ENCODE measurements around the gene C9orf72.

C9orf72 gene

GRCh38 chr9:27573634-27574590 is 631 bp upstream of the C9orf72 start:
- DNase-seq, result no peak

GRCh38 chr9:27572566-27572917 is 739 bp downstream of the C9orf72 start:
- no peak for DNase-seq

- DNase-seq, result no peak
Measured at GRCh38 chr9:27572061-27572460, 1.2 kb downstream of the C9orf72 start.

DNA sequence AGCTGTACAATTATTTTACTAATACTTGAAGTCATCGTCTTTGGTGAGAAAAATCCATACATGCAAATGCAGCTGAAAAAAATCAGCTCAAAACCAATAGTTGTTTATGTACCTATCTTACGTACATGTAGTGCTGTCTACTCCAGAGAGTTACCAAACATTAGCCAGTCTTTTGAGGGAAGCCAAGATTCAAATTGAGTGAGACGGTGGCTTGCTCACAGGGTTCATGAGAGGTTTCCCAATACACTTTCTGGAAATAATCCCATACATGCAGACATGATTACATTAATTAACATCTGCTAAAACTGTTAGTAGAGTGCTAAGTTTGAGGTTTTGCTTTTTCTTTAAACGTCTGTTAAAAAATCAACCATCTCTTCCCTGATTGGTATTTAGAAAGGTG is 2.3 kb downstream of the C9orf72 start:
- DNase-seq, result no peak

DNA sequence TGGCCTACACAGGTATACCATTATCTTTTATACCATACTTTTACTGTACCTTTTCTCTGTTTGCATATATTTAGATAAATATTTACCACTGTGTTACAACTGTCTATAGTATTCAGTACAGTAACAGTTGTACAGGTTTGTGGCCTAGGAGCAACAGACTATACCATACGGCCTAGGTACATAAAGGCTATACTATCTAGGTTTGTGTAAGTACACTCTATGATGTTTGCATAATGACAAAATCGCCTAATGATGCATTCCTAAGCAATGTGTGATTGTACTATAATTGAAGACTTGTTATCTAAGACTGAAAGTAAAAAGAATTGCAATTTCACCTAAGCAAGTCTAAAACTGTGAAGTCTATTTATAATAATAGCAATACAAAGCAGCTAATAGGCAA is 3.9 kb downstream of the C9orf72 start:
- DNase-seq, result no peak

- DNase-seq, result no peak
Measured at GRCh38 chr9:27566118-27566517, 7.2 kb downstream of the C9orf72 start.

DNA sequence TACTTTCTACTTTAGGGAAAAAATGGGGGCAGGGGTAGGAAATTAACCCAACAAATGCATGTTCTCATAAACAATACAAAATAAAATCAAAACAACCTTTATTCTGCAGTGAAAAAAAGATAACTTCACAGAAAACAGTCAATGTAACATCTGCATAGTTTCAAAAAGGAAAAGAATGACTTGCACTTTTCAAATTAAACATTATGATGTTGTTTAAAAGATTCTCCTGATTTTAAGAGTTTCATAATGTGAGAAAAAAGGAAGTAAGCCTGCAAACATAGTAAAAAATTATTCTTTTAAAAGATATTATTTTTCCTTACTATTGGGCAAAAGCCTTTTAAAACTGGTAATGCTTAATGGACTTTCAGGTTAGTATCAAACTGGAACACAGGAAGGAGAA is 7.6 kb downstream of the C9orf72 start:
- DNase-seq, result no peak

DNA sequence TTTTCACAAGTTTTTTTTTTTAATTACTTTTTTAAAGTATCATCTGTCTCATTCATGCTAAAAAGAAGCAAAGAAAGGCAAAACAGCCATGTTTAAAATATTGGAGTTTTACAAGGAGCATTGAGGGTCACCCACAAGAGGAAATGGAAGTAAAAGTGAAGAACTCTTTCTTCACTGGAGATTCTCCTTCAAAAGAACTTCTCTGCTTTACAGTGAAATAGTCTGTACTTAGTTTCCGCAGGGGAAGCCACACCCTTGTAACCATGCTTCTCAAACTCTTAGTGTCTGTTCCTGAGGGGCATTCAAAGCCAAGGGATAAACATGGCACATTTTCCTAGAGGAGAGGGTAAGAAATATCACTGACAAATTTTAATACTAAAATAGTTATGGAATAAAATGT is 8.6 kb downstream of the C9orf72 start:
- no peak for DNase-seq

DNA sequence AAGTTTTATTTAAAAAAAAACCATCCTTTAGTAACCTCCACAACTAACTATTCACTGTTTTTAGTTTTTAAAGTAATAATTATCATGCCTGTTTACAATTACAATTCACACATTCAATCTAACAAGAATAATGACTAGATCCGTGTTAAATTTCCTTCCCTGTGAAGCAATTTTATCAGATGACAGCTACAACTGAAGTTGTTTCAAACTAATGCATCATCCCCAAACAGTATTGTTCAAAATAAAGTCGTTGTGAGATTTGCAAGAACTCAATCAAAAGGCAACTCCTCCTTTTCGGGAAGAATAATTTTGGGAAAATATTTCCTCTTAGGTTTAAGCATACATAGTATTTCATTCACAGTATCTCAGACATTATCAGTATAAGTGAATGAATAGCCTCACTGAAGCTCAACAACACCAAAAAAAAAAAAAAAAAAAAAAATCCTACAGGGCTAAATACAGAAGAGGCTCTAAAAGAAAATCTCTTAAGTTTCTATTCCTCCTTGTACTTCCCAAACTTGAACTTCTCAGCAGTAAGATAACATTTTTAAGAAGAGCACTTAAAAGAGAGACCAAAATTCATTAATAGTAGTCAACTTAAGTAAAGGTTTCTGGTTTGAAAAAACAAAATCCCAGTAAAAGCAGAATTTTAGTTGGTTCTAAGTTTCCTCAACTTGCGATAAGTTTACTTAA is 9.4 kb downstream of the C9orf72 start:
- DNase-seq, result no peak

DNA sequence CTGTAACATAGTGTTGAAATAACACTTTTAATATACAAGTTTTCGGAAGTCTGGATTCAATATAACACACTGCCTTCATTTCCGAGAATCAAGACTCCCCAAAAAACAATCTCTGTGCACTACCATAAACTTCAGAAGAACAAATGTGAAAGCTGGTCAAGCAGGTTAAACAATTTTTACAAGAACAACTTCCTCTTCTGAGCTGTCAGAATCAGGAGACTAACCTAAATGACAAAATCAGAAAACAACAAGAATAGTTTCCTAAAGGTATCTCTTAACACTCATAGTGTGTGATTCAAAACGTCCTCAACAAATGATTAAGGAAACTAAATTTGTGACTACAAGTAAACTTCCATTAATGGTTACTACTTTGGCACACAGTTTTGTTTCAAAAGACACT is 11.6 kb downstream of the C9orf72 start:
- DNase-seq, result no peak

GRCh38 chr9:27560457-27560856 is 12.8 kb downstream of the C9orf72 start:
- DNase-seq, result no peak

GRCh38 chr9:27558307-27558706 is 15.0 kb downstream of the C9orf72 start:
- DNase-seq, result no peak

DNA sequence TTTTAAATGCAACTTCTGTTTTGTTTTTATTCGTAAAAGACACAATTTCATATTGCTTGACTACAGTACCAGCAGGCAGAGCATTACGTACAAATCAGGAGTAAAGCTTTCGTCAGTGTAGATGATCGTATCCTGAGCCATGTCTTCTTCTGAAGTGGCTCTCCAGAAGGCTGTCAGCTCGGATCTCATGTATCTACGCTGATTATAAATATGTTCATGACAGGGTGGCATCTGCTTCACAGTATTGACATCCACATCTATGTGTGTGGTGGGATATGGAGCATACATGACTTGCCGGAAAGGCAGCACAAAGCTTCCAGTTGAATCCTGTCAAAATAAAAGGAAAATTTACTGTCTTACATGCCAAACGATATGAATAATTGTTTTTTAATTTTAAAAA is 16.8 kb downstream of the C9orf72 start:
- DNase-seq, result no peak

DNA sequence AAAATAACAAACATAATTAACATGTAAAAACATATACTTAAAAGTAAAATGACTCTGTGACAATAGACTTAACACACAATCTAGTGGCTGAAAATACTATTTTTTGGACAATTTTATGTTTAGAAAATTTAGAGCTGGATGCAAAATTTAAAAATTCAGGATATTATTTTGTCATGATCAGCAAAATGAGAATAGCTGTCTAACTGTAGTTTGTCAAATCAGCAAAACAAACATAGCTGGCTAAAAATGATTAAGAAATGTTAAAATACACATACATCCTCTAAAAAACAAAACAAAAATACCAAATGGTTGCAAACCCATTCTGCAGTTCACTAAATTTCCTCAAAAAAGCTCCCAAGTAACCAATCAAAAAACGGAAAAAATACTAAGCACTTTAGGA is 18.6 kb downstream of the C9orf72 start:
- DNase-seq, result no peak

DNA sequence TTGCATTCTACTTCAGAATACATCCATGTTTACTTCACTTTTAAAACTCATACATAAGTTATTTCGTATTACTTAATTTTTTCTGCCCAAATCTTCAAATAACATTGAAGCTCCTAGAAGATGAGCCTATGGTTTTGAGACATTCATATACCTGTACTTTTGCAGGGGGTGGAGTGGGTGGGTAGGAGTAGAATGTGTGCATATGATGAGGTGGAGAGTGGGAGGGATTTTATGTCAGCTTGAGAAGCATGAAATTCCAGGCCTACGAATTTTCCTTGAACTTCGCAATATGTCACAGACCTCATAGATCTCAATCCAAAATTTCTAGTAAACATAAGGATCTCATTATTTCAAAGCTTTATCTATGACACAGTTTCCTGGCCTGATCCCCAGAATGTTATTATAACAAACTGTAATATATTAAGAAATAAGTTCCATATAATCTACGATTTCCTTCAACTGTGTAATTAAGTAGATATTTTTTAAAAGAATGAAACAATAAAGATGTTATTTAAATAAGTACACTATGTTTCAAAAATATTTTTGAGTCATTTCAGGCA is 24.0 kb downstream of the C9orf72 start:
- no peak for DNase-seq

- no peak for DNase-seq
Measured at GRCh38 chr9:27548055-27548741, 25.1 kb downstream of the C9orf72 start.

DNA sequence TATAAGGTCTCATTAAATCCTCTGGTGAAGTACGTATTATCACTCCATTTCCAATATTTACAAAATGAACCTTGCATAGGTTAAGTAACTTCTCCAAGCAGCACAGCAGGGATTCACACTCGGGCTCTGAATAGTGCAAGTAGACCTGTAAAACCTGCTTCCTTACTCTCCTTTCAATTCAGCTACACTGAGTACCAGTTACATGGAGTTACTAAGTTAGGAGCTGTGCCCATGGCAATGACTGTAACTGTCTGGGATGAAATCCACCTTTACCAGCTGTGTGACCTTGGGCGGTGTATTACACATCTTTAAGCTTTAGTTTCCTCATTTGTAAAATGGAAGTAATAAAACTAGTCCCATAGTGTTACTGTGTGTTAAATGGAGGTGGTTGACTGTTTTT is 27.8 kb downstream of the C9orf72 start:
- no peak for DNase-seq

DNA sequence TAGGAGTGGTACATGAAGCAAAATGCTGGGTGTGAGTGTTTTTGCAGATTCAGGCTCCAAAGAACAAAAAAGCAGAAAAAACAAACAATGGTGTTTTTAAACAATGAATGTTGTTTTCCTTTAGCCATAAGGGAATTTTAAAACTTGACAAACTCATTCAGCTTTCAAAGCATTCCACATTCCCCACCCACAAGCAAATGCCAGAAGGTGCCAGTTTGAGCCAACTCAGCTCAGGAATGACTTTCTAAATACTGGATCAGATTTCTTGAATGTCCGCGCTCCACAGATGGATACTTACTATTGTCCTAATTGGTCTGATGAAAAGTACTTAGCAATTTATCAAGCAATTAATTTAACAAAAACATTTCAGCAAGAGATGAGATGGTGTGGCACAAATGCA is 30.8 kb downstream of the C9orf72 start:
- DNase-seq, result no peak

DNA sequence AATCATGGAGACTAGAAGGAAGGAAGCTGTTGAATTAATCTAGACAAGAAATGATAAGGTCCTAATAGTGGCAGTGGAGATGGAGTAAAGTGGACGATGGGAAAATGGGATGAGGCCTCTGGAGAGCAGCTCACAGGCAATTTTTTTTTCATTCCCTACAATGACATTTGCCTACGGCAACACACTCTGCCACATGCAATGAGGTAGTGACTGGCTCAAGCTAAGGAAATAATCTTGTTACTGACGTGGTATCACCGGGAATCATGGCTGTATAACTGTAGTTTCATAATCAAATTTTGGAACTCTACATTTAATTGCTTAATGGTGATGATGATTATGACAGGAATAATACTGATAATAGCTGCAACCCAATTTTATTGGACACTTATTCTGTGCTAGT is 31.5 kb downstream of the C9orf72 start:
- no peak for DNase-seq

GRCh38 chr9:27540502-27540901 is 32.8 kb downstream of the C9orf72 start:
- DNase-seq, result no peak

DNA sequence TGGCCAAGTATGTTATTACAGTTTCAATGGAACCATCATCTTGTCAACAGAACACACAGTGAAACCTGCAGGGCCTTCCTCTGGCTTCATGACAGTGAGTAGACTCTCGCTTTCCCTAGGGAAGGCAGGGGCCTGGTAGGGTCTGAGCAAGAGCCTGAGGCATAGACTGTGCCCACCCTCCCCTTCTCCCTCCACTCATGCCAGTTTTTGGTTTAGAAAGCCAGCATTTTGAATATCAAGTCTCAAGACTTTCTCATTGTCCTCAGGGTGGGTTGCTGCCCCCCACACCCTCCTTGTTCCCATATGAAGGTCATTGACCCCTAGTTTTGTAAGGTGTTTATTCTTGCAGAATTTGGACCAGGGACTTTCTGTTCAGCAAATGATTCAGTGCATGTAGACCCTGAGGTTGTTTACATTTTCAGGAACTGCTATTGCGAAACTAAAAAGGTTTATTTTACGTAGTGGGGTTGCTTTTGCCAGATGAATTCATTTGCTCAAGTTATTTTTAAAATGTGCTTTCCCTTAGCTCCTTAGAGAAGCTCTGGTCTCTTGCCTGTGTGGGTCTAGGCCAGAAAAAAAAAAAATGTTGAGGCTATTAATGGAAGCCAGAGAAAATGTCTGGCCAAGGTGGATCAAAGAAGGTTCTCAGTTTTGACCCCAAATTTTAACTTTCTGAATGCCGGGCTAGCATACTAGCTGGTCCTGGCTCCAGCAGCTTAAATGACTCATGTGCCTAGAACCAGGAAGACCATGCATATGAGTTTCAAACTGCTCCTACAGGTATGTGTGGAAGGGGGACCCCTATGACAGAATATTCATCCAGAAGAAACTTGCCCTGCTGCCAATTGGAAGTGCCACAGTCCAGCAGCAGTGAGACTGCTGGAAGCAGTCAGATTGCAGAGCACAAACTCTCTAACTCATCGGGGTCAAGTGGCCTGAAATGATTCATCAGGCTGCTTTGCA is 33.5 kb downstream of the C9orf72 start:
- no peak for DNase-seq

DNA sequence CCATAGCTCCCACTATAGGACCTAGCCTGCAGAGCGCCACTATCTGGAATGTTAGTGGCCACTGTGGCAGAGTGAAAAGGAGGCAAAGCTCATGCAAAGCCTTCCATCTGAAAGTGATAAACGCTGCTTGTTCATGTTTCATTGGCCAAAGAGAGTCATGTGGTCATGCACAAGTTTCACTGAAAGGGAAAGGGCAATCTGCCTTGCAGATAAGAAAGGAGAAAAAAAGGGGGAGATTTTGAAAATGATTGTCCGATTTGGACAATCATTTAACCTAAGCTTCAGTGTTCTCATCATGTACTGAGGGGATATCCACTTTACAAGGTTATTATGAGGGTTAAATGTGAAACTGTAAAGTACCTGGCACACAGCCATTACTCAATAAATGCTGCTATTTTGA is 34.6 kb downstream of the C9orf72 start:
- DNase-seq, result no peak

All from cortex of kidney (tissue), 1 donor.